Osteoblast (primary cell): Measurements from ENCODE around the gene MED6. TPM values are rescaled to one million over a fixed set of nuclear protein-coding genes. Genes with fewer than 3 reads are reported as not detected.

Experiments used
- DNase-seq: peaks from one replicate; pipeline ENCODE4 v3.0.0; 2011; ENCODE audit warnings: low spot score, mixed read lengths; ENCODE audit not compliant: insufficient read length; ENCODE audit errors: missing footprints
- H2AFZ ChIP-seq: 2 replicates; pipeline ENCODE4 v1.6.0; 2011; ENCODE audit warnings: mild to moderate bottlenecking, low read length
- H3K27ac ChIP-seq: 2 replicates; pipeline ENCODE4 v1.5.1; 2011; ENCODE audit warnings: mild to moderate bottlenecking, low read depth, low read length, moderate library complexity
- H3K27me3 ChIP-seq: 2 replicates; pipeline ENCODE4 v1.6.0; 2012; ENCODE audit warnings: mild to moderate bottlenecking, control low read depth, inconsistent platforms, low read length, moderate library complexity; ENCODE audit not compliant: insufficient read depth
- H3K36me3 ChIP-seq: 2 replicates; pipeline ENCODE4 v1.5.1; 2011; ENCODE audit warnings: mild to moderate bottlenecking, low read length, control low read depth, moderate library complexity; ENCODE audit not compliant: insufficient read depth
- H3K4me1 ChIP-seq: 2 replicates; pipeline ENCODE4 v1.5.1; 2011; ENCODE audit warnings: mild to moderate bottlenecking, low read length, control low read depth, moderate library complexity; ENCODE audit not compliant: insufficient read depth
- H3K4me2 ChIP-seq: 2 replicates; pipeline ENCODE4 v1.6.0; 2011; ENCODE audit warnings: mild to moderate bottlenecking, low read length; ENCODE audit not compliant: insufficient read depth
- H3K4me3 ChIP-seq: fragments of 200-600 bp; sonication (generic); 3 replicates; pipeline ENCODE4 v1.5.1; 2012; ENCODE audit warnings: mild to moderate bottlenecking, low read length, inconsistent platforms; ENCODE audit not compliant: insufficient read depth
- H3K79me2 ChIP-seq: 2 replicates; pipeline ENCODE4 v1.6.0; 2012; ENCODE audit warnings: mild to moderate bottlenecking, low read length, control low read depth, inconsistent platforms; ENCODE audit not compliant: insufficient read depth
- H3K9me3 ChIP-seq: 2 replicates; pipeline ENCODE4 v1.5.1; 2011; ENCODE audit warnings: low read depth, low read length, control low read depth
- H4K20me1 ChIP-seq: 2 replicates; pipeline ENCODE4 v1.6.0; 2012; ENCODE audit warnings: mild to moderate bottlenecking, low read length, control low read depth; ENCODE audit not compliant: insufficient read depth
- CTCF ChIP-seq: IDR thresholded peaks from 2 replicates; pipeline ENCODE4 v1.5.1; 2011; ENCODE audit warnings: mild to moderate bottlenecking, low read depth, low read length, moderate library complexity; ENCODE audit errors: extremely low read depth
- total RNA-seq: library from RNA; depleted of rRNA; stranded (reverse); fragments of >200 nt; gene quantifications from 2 replicates; pipeline ENCODE4 v1.2.3, GENCODE V29; 2012

MED6 gene
- total RNA-seq, 1 donor: 32.2 TPM

GRCh38 chr14:70640938-70641547, 40.6 kb upstream of the MED6 start:
- no peak overlapping the region for H2AFZ ChIP-seq
- H3K4me2 ChIP-seq: peak overlapping the region; percentile 61

GRCh38 chr14:70638416-70638815, 38.0 kb upstream of the MED6 start:
- no peak overlapping the region for H3K4me2 ChIP-seq
- no peak overlapping the region for H2AFZ ChIP-seq
- no peak for DNase-seq
- H3K27me3 ChIP-seq: peaks cover 54% of the 10 kb centered on the region
- peaks cover 3% of the 10 kb centered on the region for H3K4me1 ChIP-seq
- no peak overlapping the region for H3K27ac ChIP-seq
- H3K4me3 ChIP-seq: no peak overlapping the region
- no peaks in the 10 kb centered on the region for H3K79me2 ChIP-seq
- H3K9me3 ChIP-seq: no peaks in the 10 kb centered on the region
- no peaks in the 10 kb centered on the region for H4K20me1 ChIP-seq
- no peaks in the 10 kb centered on the region for H3K36me3 ChIP-seq
- no peak for TF ChIP-seq CTCF

More at GRCh38 chr14:70640938-70641547, 40.6 kb upstream of the MED6 start:
- H3K4me3 ChIP-seq: peak overlapping the region; percentile 60
- no peak overlapping the region for H3K27ac ChIP-seq
- peaks cover 56% of the 10 kb centered on the region for H3K27me3 ChIP-seq
- TF ChIP-seq CTCF: no peak
- no peaks in the 10 kb centered on the region for H3K36me3 ChIP-seq
- H4K20me1 ChIP-seq: no peaks in the 10 kb centered on the region
- peak; percentile 82 for DNase-seq
- no peaks in the 10 kb centered on the region for H3K79me2 ChIP-seq
- H3K4me1 ChIP-seq: peaks cover 3% of the 10 kb centered on the region
- no peaks in the 10 kb centered on the region for H3K9me3 ChIP-seq

GRCh38 chr14:70635971-70636595, 35.6 kb upstream of the MED6 start:
- peaks cover 36% of the 10 kb centered on the region for H3K27me3 ChIP-seq
- no peaks in the 10 kb centered on the region for H3K36me3 ChIP-seq
- H3K9me3 ChIP-seq: no peaks in the 10 kb centered on the region
- no peak for DNase-seq
- no peak overlapping the region for H2AFZ ChIP-seq
- no peak for TF ChIP-seq CTCF
- no peaks in the 10 kb centered on the region for H3K4me1 ChIP-seq
- no peak overlapping the region for H3K4me3 ChIP-seq
- H3K79me2 ChIP-seq: no peaks in the 10 kb centered on the region
- H4K20me1 ChIP-seq: no peaks in the 10 kb centered on the region
- H3K4me2 ChIP-seq: no peak overlapping the region
- H3K27ac ChIP-seq: no peak overlapping the region

- peaks cover 11% of the 10 kb centered on the region for H3K27me3 ChIP-seq
- no peak overlapping the region for H3K4me3 ChIP-seq
- H3K27ac ChIP-seq: no peak overlapping the region
- no peaks in the 10 kb centered on the region for H3K79me2 ChIP-seq
- no peak overlapping the region for H2AFZ ChIP-seq
- DNase-seq: no peak
- H3K9me3 ChIP-seq: no peaks in the 10 kb centered on the region
- TF ChIP-seq CTCF: no peak
- no peak overlapping the region for H3K4me2 ChIP-seq
- H4K20me1 ChIP-seq: no peaks in the 10 kb centered on the region
- H3K4me1 ChIP-seq: no peaks in the 10 kb centered on the region
- H3K36me3 ChIP-seq: no peaks in the 10 kb centered on the region
These were observed 31.5 kb upstream of the MED6 start for GRCh38 chr14:70631948-70632347.
